Activated naive CD8-positive, alpha-beta T cell treated with anti-CD3 and anti-CD28 coated beads, Interleukin-2, amount 10 ng/mL, durations not matched to agents 7 days and 5 days (primary cell): ENCODE data around the gene KDR. TPM values are rescaled to one million over a fixed set of nuclear protein-coding genes. Genes with fewer than 3 reads are reported as not detected.

Experiments used
- ATAC-seq: fragments of 150-1000 bp; cut with Tn5 transposase; one replicate; pipeline ENCODE4 v1.10.0; 2021; ENCODE audit warnings: low read depth, moderate library complexity
- POLR2A ChIA-PET: fragments of 350-600 bp; sonication (Branson Sonifier 250); formaldehyde crosslinking; loops from one replicate; lab custom pipeline; 2021; ENCODE audit warnings: antibody characterized with exemption; lab: Charles Lee
- DNase-seq: peaks from one replicate; pipeline ENCODE4 v3.0.0; 2021
- H3K27ac Mint-ChIP-seq: one replicate; pipeline ENCODE4 v1.8.0; 2022; ENCODE audit warnings: mild to moderate bottlenecking, mixed read lengths
- H3K27me3 Mint-ChIP-seq: one replicate; pipeline ENCODE4 v1.8.0; 2022; ENCODE audit warnings: mild to moderate bottlenecking, moderate library complexity, mixed read lengths
- H3K36me3 Mint-ChIP-seq: one replicate; pipeline ENCODE4 v1.8.0; 2021; ENCODE audit warnings: mild to moderate bottlenecking, mixed read lengths
- H3K4me1 Mint-ChIP-seq: one replicate; pipeline ENCODE4 v1.8.0; 2021; ENCODE audit warnings: mixed read lengths
- H3K4me3 Mint-ChIP-seq: one replicate; pipeline ENCODE4 v1.8.0; 2022; ENCODE audit warnings: mild to moderate bottlenecking, moderate library complexity, mixed read lengths
- H3K9me3 Mint-ChIP-seq: one replicate; pipeline ENCODE4 v1.8.0; 2021; ENCODE audit warnings: mixed read lengths
- total RNA-seq, 2 experiments: library from RNA; stranded (reverse); gene quantifications; one replicate each; pipeline ENCODE4 v1.2.3, GENCODE V29; 2021

The KDR gene
- total RNA-seq, 2 experiments from 2014 or later, result not detected

DNA sequence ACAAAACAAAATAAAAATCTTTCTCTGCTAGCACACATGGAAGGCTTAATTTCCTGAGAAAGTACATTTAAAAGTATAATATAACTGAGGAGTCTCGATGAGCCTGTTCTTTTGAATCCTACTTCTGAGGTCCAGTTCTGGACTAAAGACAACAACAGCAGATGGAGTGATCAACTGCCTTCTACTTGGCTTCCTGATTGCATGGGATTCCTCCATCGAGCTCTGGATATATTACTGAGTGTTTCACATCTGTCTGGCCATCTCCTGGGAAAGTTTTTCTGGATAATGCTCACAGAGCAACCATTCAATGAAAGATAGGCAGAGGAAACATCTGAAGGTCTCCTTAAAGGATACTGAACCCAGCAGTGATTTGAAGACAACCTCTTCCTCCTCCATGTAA lies 42.6 kb downstream of the KDR start:
- H3K36me3 Mint-ChIP-seq, result no peaks in the 10 kb centered on the region
- no peak overlapping the region for H3K27ac Mint-ChIP-seq
- H3K27me3 Mint-ChIP-seq, result no peaks in the 10 kb centered on the region
- no peak overlapping the region for H3K4me3 Mint-ChIP-seq
- DNase-seq (no peak), ATAC-seq (no peak)
- POLR2A ChIA-PET, result no interaction called here
- H3K9me3 Mint-ChIP-seq, result no peaks in the 10 kb centered on the region
- H3K4me1 Mint-ChIP-seq, result no peaks in the 10 kb centered on the region

- no peaks in the 10 kb centered on the region for H3K9me3 Mint-ChIP-seq
- POLR2A ChIA-PET, result no interaction called here
- no peaks in the 10 kb centered on the region for H3K27me3 Mint-ChIP-seq
- ATAC-seq (no peak), DNase-seq (no peak)
- no peak overlapping the region for H3K27ac Mint-ChIP-seq
- H3K36me3 Mint-ChIP-seq, result no peaks in the 10 kb centered on the region
- H3K4me3 Mint-ChIP-seq, result no peak overlapping the region
- no peaks in the 10 kb centered on the region for H3K4me1 Mint-ChIP-seq
Measured at GRCh38 chr4:55080174-55080865, 45.1 kb downstream of the KDR start.

DNA sequence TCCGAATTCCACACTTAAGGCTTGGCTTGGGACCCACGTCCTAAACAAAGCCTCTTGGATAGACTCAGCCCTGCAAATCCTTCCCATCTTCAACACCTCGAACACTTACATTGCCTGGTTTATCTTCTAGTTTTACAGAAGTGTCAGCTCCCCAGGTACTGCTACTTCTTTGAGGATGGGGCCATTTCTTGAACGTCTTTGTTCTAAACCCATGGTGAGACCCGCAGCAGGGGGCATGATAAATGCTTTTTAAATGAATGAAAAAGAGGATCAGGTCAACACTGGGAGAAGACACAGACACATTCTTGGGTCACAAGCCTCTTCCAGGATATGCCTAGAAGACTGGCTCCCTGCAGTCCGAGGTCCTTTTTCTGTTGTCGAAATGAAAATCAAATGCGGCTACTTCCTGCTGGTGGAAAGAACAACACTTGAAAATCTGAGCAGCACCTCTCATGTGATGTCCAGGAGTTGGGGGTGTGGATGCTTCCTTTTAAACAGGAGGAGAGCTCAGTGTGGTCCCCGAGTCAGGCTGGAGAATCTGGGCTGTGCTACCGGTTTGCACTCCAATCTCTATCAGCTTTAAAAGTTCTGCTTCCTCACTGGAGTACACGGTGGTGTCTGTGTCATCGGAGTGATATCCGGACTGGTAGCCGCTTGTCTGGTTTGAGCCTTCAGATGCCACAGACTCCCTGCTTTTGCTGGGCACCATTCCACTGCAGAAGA lies 45.8 kb downstream of the KDR start:
- POLR2A ChIA-PET, result no interaction called here
- DNase-seq (no peak), ATAC-seq (no peak)
- peaks cover under 1% of the 10 kb centered on the region for H3K27me3 Mint-ChIP-seq
- H3K36me3 Mint-ChIP-seq, result no peaks in the 10 kb centered on the region
- no peak overlapping the region for H3K27ac Mint-ChIP-seq
- H3K4me1 Mint-ChIP-seq, result no peaks in the 10 kb centered on the region
- no peak overlapping the region for H3K4me3 Mint-ChIP-seq
- no peaks in the 10 kb centered on the region for H3K9me3 Mint-ChIP-seq

DNA sequence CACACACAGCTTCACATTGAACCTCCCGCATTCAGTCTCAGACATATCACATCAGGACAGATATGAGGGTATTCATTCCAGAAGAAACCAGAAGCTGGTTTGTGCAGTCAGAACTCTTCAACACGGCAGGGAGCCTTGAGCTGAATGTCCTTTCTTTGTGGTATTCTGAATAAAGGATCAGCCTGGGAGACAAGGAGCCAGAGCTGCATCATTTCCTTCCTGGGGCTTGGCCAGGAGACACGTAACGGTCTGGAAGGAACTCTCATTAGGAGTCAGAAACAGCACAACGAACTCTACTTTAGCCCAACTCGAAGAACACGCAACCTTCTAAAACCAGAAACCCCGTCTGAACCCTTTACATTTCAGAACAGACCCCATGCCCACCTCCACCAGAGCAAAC lies 46.4 kb downstream of the KDR start:
- POLR2A ChIA-PET, result no interaction called here
- H3K4me1 Mint-ChIP-seq, result no peaks in the 10 kb centered on the region
- H3K36me3 Mint-ChIP-seq, result no peaks in the 10 kb centered on the region
- ATAC-seq, result no peak
- no peak overlapping the region for H3K4me3 Mint-ChIP-seq
- no peak for DNase-seq
- peaks cover 2% of the 10 kb centered on the region for H3K27me3 Mint-ChIP-seq
- H3K9me3 Mint-ChIP-seq, result no peaks in the 10 kb centered on the region
- H3K27ac Mint-ChIP-seq, result no peak overlapping the region

GRCh38 chr4:55077577-55077976 lies 47.8 kb downstream of the KDR start:
- H3K4me3 Mint-ChIP-seq, result no peak overlapping the region
- H3K9me3 Mint-ChIP-seq, result no peaks in the 10 kb centered on the region
- ATAC-seq (no peak), DNase-seq (no peak)
- H3K27me3 Mint-ChIP-seq, result peaks cover 2% of the 10 kb centered on the region
- POLR2A ChIA-PET, result no interaction called here
- no peaks in the 10 kb centered on the region for H3K36me3 Mint-ChIP-seq
- no peaks in the 10 kb centered on the region for H3K4me1 Mint-ChIP-seq
- H3K27ac Mint-ChIP-seq, result no peak overlapping the region

DNA sequence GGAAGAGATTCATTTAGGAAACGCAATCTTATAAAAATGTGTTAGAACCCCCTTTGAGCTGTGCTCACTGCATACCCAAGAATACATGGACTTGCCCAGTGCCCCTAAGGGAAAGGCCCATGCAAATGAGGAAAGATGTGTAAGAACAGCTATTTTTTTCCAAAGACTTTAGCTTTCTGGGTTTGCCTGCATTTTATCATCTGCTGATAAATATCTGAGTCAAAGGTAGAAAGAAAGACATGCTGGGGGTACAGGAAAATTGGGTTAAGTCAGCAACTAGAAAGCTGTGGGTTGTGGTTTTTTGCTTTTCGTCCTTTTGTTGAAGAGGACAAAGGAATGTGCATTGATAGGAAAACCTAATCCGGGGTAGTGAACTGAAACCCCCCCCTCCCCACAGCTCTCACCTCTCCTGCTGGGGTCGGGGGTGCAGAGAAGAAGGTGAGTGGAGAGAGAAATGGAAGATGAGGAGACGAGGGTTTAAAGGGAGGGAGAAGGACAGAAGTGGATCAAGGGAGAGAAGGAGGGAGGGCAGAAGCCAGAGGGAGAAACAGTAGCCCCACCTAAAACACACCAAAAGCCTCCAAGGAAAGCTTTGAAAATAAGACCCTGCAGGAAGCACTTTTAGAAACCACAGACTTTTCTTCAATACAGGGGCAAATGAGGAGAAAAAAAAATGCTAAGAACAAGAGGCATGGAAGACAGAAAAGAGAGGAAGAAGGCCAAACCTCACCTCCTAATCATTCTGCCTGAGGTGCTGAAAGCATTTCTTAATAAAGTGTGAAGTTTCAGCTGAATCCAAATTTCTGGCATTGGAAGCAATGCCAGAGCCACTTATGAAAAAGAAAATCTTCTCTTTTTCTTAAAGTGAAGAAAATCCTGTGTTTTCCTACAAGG lies 49.3 kb downstream of the KDR start:
- Mint-ChIP-seq H3K27me3 (peaks cover 2% of the 10 kb centered on the region), H3K36me3 (no peaks in the 10 kb centered on the region), H3K4me1 (no peaks in the 10 kb centered on the region), H3K27ac (no peak overlapping the region), H3K4me3 (no peak overlapping the region), H3K9me3 (no peaks in the 10 kb centered on the region)
- DNase-seq (no peak), ATAC-seq (no peak)
- POLR2A ChIA-PET, result no interaction called here

GRCh38 chr4:55075376-55075775 lies 50.0 kb downstream of the KDR start:
- ATAC-seq (no peak), DNase-seq (no peak)
- peaks cover 2% of the 10 kb centered on the region for H3K27me3 Mint-ChIP-seq
- H3K4me1 Mint-ChIP-seq, result no peaks in the 10 kb centered on the region
- no peak overlapping the region for H3K27ac Mint-ChIP-seq
- H3K9me3 Mint-ChIP-seq, result no peaks in the 10 kb centered on the region
- H3K4me3 Mint-ChIP-seq, result no peak overlapping the region
- POLR2A ChIA-PET, result no interaction called here
- H3K36me3 Mint-ChIP-seq, result no peaks in the 10 kb centered on the region

GRCh38 chr4:55074386-55074785 lies 51.0 kb downstream of the KDR start:
- ATAC-seq (no peak), DNase-seq (no peak)
- no peak overlapping the region for H3K4me3 Mint-ChIP-seq
- POLR2A ChIA-PET, result no interaction called here
- no peak overlapping the region for H3K27ac Mint-ChIP-seq
- no peaks in the 10 kb centered on the region for H3K36me3 Mint-ChIP-seq
- no peaks in the 10 kb centered on the region for H3K9me3 Mint-ChIP-seq
- H3K27me3 Mint-ChIP-seq, result peaks cover 2% of the 10 kb centered on the region
- H3K4me1 Mint-ChIP-seq, result no peaks in the 10 kb centered on the region

GRCh38 chr4:55071951-55072350 lies 53.4 kb downstream of the KDR start:
- no peak for ATAC-seq
- H3K27ac Mint-ChIP-seq, result no peak overlapping the region
- no peak for DNase-seq
- POLR2A ChIA-PET, result no interaction called here
- no peaks in the 10 kb centered on the region for H3K36me3 Mint-ChIP-seq
- H3K27me3 Mint-ChIP-seq, result peaks cover 2% of the 10 kb centered on the region
- no peaks in the 10 kb centered on the region for H3K4me1 Mint-ChIP-seq
- H3K9me3 Mint-ChIP-seq, result no peaks in the 10 kb centered on the region
- H3K4me3 Mint-ChIP-seq, result no peak overlapping the region

DNA sequence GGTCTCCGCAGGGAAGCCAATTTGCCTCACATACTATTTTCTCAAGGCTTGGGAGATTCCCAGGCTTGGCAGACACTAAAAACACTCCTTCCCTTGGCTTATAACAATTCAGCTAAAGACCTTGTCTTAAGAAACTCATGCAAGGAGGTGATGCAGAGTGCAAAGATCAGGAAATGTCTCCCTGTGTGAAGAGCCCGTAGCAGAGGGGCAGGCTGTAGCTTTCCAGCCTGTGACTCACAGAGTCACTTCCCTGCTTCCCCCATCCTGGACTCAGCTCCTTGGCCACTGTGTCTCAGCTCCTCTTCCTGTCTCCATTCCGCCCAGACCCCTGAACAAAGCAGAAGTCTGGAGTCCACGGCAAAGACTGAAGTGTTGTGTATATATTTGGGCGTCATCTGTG lies 56.1 kb downstream of the KDR start:
- H3K9me3 Mint-ChIP-seq, result peaks cover 2% of the 10 kb centered on the region
- H3K27me3 Mint-ChIP-seq, result no peaks in the 10 kb centered on the region
- H3K4me1 Mint-ChIP-seq, result no peaks in the 10 kb centered on the region
- H3K4me3 Mint-ChIP-seq, result no peak overlapping the region
- H3K36me3 Mint-ChIP-seq, result no peaks in the 10 kb centered on the region
- H3K27ac Mint-ChIP-seq, result no peak overlapping the region
- ATAC-seq (no peak), DNase-seq (no peak)
- POLR2A ChIA-PET, result no interaction called here

DNA sequence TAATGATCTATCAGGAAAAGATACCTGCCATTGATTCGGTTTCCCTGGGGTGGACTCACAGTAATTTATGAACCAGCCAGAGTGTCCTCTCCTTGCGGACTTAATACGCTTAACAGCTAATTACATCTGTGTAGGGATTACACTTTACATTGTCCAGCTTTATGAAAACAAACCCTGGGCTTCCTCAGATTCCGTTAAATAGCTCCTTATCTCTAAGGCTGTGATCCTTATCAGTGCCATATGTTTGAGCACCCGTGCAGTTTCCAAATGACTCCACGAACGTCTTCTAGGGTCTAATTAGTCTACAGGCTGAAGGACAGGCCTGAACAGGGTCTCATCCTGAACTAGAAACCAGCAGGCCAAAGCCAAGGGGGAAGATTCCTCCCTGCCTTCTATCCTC lies 56.9 kb downstream of the KDR start:
- Mint-ChIP-seq H3K4me1 (no peaks in the 10 kb centered on the region), H3K27me3 (no peaks in the 10 kb centered on the region), H3K9me3 (peaks cover 2% of the 10 kb centered on the region), H3K27ac (no peak overlapping the region), H3K36me3 (no peaks in the 10 kb centered on the region), H3K4me3 (no peak overlapping the region)
- ATAC-seq (no peak), DNase-seq (no peak)
- POLR2A ChIA-PET, result no interaction called here

DNA sequence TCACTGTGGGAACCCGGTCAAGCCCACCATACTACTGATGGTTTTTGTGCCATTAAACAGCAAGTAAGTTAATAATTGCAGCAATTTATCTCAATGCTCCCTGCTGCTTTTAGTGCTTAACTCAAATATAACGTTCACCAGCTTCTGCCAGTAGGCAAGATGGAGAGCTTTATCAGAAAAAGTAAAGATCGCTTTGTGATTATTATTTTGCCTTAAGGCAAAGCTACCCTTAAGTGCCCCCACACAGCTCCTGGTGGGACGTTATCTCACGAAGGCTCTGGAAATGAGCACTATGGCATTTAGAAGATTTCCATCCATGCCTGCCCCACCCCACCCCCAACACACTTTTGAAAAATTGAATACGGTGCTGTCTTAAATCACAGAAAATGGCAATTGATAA lies 59.4 kb downstream of the KDR start:
- ATAC-seq (no peak), DNase-seq (no peak)
- no peak overlapping the region for H3K4me3 Mint-ChIP-seq
- no peak overlapping the region for H3K27ac Mint-ChIP-seq
- POLR2A ChIA-PET, result no interaction called here
- no peaks in the 10 kb centered on the region for H3K27me3 Mint-ChIP-seq
- H3K9me3 Mint-ChIP-seq, result peaks cover 5% of the 10 kb centered on the region
- H3K4me1 Mint-ChIP-seq, result no peaks in the 10 kb centered on the region
- no peaks in the 10 kb centered on the region for H3K36me3 Mint-ChIP-seq

DNA sequence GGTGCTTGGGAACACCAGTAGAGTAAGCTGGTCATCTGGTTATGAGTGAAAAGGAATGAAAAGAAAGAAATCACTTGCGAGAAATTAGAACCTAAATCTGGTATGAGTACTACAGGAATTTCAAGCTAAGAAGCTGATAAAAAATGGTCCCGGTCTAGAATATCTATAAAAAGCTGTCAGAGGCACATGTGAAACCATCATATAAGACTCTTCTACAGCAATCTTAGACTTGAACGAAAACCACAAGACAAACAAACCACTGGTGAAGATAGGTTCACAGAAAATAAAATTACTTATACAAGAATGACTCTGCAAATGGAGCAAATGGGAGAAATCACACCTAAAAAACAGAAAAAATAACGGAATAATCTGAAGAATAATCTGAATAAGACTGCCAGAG lies 69.9 kb downstream of the KDR start:
- Mint-ChIP-seq H3K27me3 (peaks cover 2% of the 10 kb centered on the region), H3K4me3 (no peak overlapping the region), H3K36me3 (no peaks in the 10 kb centered on the region), H3K27ac (no peak overlapping the region), H3K9me3 (no peaks in the 10 kb centered on the region), H3K4me1 (no peaks in the 10 kb centered on the region)
- POLR2A ChIA-PET, result no interaction called here
- no peak for ATAC-seq
- no peak for DNase-seq
